Liver (tissue), 9 donors: ENCODE data around the gene CRBN. TPM values are rescaled to one million over a fixed set of nuclear protein-coding genes. Genes with fewer than 3 reads are reported as not detected.

Source experiments
- DNase-seq: peaks from one replicate; pipeline ENCODE4 v3.0.0-alpha.2; 2017; ENCODE audit warnings: low spot score
- H3K27ac ChIP-seq, 2 donors: one replicate each; pipeline ENCODE4 v1.7.0; 2013; ENCODE audit warnings: inconsistent platforms in 2 of 2, low read length in 2 of 2, control low read depth in 1 of 2, low read depth in 1 of 2, mild to moderate bottlenecking in 1 of 2
- H3K27me3 ChIP-seq, 4 donors: one replicate each; pipeline versions ENCODE4 v1.6.1 to v1.7.0; 2013; ENCODE audit warnings: low read length in 3 of 4, inconsistent platforms in 1 of 4, mild to moderate bottlenecking in 1 of 4, moderate library complexity in 1 of 4; ENCODE audit not compliant: control insufficient read depth in 4 of 4, insufficient read depth in 4 of 4
- H3K36me3 ChIP-seq, 4 donors: one replicate each; pipeline versions ENCODE4 v1.6.1 to v1.7.0; 2013; ENCODE audit warnings: low read length in 3 of 4, mild to moderate bottlenecking in 3 of 4, low read depth in 1 of 4, moderate library complexity in 1 of 4; ENCODE audit not compliant: control insufficient read depth in 4 of 4, insufficient read depth in 3 of 4
- H3K4me1 ChIP-seq, 4 donors: one replicate each; pipeline versions ENCODE4 v1.6.1 to v1.7.0; 2013; ENCODE audit warnings: low read length in 3 of 4, mild to moderate bottlenecking in 3 of 4, moderate library complexity in 1 of 4; ENCODE audit not compliant: control insufficient read depth in 4 of 4, insufficient read depth in 4 of 4
- H3K4me3 ChIP-seq, 3 donors: one replicate each; pipeline versions ENCODE4 v1.6.1 to v1.7.0; 2013; ENCODE audit warnings: low read length in 3 of 3, control low read depth in 1 of 3, low read depth in 1 of 3, mild to moderate bottlenecking in 1 of 3
- H3K9ac ChIP-seq, 2 donors: one replicate each; pipeline ENCODE4 v1.7.0; 2013; ENCODE audit warnings: low read length in 2 of 2, mild to moderate bottlenecking in 2 of 2, moderate library complexity in 2 of 2, control low read depth in 1 of 2, low read depth in 1 of 2
- H3K9me3 ChIP-seq, 4 donors: one replicate each; pipeline versions ENCODE4 v1.6.1 to v1.7.0; 2013; ENCODE audit warnings: low read length in 3 of 4; ENCODE audit not compliant: control insufficient read depth in 4 of 4
- EGR1 ChIP-seq, 2 donors: IDR thresholded peaks; 2 replicates each; pipeline ENCODE4 v1.6.1; 2016 to 2018; ENCODE audit warnings: antibody characterized with exemption in 2 of 2, low read depth in 2 of 2
- FOXA1 ChIP-seq: IDR thresholded peaks from 2 replicates; pipeline ENCODE4 v1.6.1; 2016; ENCODE audit warnings: antibody characterized with exemption
- GABPA ChIP-seq, 2 donors: IDR thresholded peaks in 1 of 2; conservative IDR thresholded peaks in 1 of 2; 2 replicates each; pipeline ENCODE4 v1.6.1; 2016; ENCODE audit warnings: antibody characterized with exemption in 2 of 2, mild to moderate bottlenecking in 1 of 2, moderate library complexity in 1 of 2
- HNF4A ChIP-seq, 2 donors: conservative IDR thresholded peaks; 2 replicates each; pipeline ENCODE4 v1.6.1; 2016; ENCODE audit warnings: antibody characterized with exemption in 2 of 2, mild to moderate bottlenecking in 2 of 2
- HNF4G ChIP-seq: IDR thresholded peaks from 2 replicates; pipeline ENCODE4 v1.6.1; 2016; ENCODE audit warnings: antibody characterized with exemption
- NR2F2 ChIP-seq: IDR thresholded peaks from 2 replicates; pipeline ENCODE4 v1.6.1; 2016; ENCODE audit warnings: antibody characterized with exemption
- RAD21 ChIP-seq, 2 donors: IDR thresholded peaks; 2 replicates each; pipeline ENCODE4 v1.6.1; 2016; ENCODE audit warnings: antibody characterized with exemption in 2 of 2, mild to moderate bottlenecking in 2 of 2
- RXRA ChIP-seq, 2 donors: IDR thresholded peaks; 2 replicates each; pipeline ENCODE4 v1.6.1; 2017 to 2018; ENCODE audit warnings: antibody characterized with exemption in 2 of 2, mild to moderate bottlenecking in 1 of 2
- TAF1 ChIP-seq: conservative IDR thresholded peaks from 2 replicates; pipeline ENCODE4 v1.6.1; 2016; ENCODE audit warnings: antibody characterized with exemption, mild to moderate bottlenecking
- YY1 ChIP-seq: IDR thresholded peaks from 2 replicates; pipeline ENCODE4 v1.6.1; 2016; ENCODE audit warnings: antibody characterized with exemption, mild to moderate bottlenecking
- WGBS: extraction: QIAGEN DNeasy Blood & Tissue Kit; methylation state at CpG from one replicate; pipeline ENCODE4 v1.1.7; 2013; 5-methylcytosine and 5-hydroxymethylcytosine counted together
- polyA plus RNA-seq, 2 donors: library from polyadenylated mRNA; stranded (reverse) in 1 of 2; unstranded in 1 of 2; fragments of 200-250 nt in 1 of 2; fragments of >200 nt in 1 of 2; fragmentation: Nextera tagmentation in 1 of 2; extraction: Ambion mirVana in 1 of 2; gene quantifications; one replicate each; pipeline versions ENCODE4 v1.2.1 to v1.2.3, GENCODE V29; 2013 to 2015
- total RNA-seq, 2 donors: library from RNA; depleted of rRNA; stranded (reverse); fragments of >200 nt; gene quantifications; one replicate each; pipeline ENCODE4 v1.2.3, GENCODE V29; 2014
- TF ChIP-seq, protein P1 (sequence below): IDR thresholded peaks from 2 replicates; pipeline ENCODE4 v1.6.1; 2016; ENCODE audit warnings: antibody characterized with exemption, mild to moderate bottlenecking
- TF ChIP-seq, protein P2 (sequence below): IDR thresholded peaks from 2 replicates; pipeline ENCODE4 v1.6.1; 2016; ENCODE audit warnings: antibody characterized with exemption
- TF ChIP-seq, protein P3 (sequence below): fragments of 150-350 bp; IDR thresholded peaks from 2 replicates; pipeline ENCODE4 v1.5.1; 2017; ENCODE audit warnings: improper control_type of control experiment, low read depth, low read length; ENCODE audit not compliant: missing input control
- TF ChIP-seq, protein P4 (sequence below): IDR thresholded peaks from 2 replicates; pipeline ENCODE4 v1.6.1; 2016; ENCODE audit warnings: antibody characterized with exemption
- TF ChIP-seq, protein P5 (sequence below): IDR thresholded peaks from 2 replicates; pipeline ENCODE4 v1.6.1; 2016; ENCODE audit warnings: antibody characterized with exemption
- donor health status: healthy.
- donor health status: healthy.
- donor health status: healthy.
- donor health status: healthy.
- donor health status: healthy.

CRBN gene
- total and polyA plus RNA-seq, 4 donors = 14.0 to 57.6 (median 29.4) TPM

DNA sequence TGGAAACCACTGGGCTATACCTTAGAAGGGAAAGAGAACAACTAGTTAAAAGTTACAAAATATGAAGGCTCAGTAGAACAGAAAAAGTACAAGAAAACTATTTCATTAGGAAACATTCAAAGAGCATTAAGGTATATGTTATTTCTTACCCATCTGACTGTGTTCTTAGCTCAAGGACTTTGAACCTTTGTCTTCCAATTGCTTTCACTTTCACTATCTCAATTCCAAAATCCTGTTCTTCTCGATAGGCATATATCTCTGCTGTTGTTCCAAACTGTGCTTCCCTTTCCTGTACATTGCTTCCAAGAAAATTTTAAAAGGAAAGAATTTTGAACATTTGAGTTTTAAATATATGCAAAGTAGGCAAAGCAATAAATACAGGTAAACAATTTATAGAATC lies 6.9 kb downstream of the CRBN start (continued):
- TF ChIP-seq, protein P1, sequence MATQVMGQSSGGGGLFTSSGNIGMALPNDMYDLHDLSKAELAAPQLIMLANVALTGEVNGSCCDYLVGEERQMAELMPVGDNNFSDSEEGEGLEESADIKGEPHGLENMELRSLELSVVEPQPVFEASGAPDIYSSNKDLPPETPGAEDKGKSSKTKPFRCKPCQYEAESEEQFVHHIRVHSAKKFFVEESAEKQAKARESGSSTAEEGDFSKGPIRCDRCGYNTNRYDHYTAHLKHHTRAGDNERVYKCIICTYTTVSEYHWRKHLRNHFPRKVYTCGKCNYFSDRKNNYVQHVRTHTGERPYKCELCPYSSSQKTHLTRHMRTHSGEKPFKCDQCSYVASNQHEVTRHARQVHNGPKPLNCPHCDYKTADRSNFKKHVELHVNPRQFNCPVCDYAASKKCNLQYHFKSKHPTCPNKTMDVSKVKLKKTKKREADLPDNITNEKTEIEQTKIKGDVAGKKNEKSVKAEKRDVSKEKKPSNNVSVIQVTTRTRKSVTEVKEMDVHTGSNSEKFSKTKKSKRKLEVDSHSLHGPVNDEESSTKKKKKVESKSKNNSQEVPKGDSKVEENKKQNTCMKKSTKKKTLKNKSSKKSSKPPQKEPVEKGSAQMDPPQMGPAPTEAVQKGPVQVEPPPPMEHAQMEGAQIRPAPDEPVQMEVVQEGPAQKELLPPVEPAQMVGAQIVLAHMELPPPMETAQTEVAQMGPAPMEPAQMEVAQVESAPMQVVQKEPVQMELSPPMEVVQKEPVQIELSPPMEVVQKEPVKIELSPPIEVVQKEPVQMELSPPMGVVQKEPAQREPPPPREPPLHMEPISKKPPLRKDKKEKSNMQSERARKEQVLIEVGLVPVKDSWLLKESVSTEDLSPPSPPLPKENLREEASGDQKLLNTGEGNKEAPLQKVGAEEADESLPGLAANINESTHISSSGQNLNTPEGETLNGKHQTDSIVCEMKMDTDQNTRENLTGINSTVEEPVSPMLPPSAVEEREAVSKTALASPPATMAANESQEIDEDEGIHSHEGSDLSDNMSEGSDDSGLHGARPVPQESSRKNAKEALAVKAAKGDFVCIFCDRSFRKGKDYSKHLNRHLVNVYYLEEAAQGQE = no peak
- TF ChIP-seq GABPA (IDR thresholded peaks at IDR 0.05 in 1 of 2, conservative IDR thresholded peaks at IDR 0.05 in 1 of 2) (no peak), HNF4G (peak; percentile 60), RXRA (IDR thresholded peaks at IDR 0.05) (no peak), EGR1 (IDR thresholded peaks at IDR 0.05; ENCODE audit: low read depth in 2 of 2) (no peak), YY1 (no peak), HNF4A (conservative IDR thresholded peaks at IDR 0.05) (peak; percentile 61 to 73), NR2F2 (no peak)
- TF ChIP-seq, protein P2, sequence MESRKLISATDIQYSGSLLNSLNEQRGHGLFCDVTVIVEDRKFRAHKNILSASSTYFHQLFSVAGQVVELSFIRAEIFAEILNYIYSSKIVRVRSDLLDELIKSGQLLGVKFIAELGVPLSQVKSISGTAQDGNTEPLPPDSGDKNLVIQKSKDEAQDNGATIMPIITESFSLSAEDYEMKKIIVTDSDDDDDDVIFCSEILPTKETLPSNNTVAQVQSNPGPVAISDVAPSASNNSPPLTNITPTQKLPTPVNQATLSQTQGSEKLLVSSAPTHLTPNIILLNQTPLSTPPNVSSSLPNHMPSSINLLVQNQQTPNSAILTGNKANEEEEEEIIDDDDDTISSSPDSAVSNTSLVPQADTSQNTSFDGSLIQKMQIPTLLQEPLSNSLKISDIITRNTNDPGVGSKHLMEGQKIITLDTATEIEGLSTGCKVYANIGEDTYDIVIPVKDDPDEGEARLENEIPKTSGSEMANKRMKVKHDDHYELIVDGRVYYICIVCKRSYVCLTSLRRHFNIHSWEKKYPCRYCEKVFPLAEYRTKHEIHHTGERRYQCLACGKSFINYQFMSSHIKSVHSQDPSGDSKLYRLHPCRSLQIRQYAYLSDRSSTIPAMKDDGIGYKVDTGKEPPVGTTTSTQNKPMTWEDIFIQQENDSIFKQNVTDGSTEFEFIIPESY = no peak

DNA sequence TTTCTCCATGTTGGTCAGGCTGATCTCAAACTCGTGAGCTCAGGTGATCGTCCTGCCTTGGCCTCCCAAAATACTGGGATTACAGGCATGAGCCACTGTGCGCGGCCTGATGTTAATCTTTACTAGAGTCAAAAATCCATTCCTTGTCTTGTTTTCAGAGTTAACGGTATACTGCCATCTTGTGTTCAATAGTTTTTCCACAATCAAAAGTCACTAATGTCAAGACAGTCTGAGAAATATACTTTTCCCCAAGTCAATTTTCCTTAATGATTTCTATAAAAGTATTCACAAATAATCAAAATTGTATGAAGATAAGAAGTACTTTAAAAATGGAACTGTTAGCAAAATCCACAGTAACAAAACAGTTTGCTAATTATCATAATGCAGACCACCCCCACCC lies 8.5 kb downstream of the CRBN start:
- Histone ChIP-seq H3K36me3 (peaks cover 10 to 54% (median 39%) of the 10 kb centered on the region in 4 donors), H3K9ac (no peak overlapping the region), H3K27me3 (no peaks in the 10 kb centered on the region), H3K27ac (no peak overlapping the region), H3K4me1 (peaks cover 0 to 23% (median 20%) of the 10 kb centered on the region in 4 donors), H3K9me3 (no peaks in the 10 kb centered on the region), H3K4me3 (no peak overlapping the region)
- DNase-seq = no peak
- WGBS = 61% methylated on average over 5 of the region's 5 CpGs
- peak; percentile 47 to 68 for TF ChIP-seq RAD21 (IDR thresholded peaks at IDR 0.05)
- TF ChIP-seq HNF4G = no peak

DNA sequence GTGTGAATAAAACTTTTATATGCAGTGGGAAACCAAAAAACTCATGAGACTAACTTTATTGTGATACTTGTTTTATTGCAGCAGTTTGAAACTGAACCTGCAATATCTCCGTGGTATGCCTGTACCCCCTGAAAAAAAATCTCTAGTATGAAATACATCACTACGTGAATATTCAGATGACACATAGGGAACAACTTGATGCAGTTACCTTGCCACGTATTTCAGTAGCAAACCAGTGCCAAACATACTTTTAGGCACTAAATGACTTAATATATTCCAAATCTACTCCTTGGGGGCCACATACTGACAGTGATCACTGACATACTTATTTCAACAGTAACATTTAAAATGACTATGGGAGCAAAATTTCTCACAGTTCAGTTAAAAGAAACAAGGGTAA lies 13.8 kb downstream of the CRBN start:
- Histone ChIP-seq H3K4me1 (no peaks in the 10 kb centered on the region), H3K4me3 (no peak overlapping the region), H3K9ac (no peak overlapping the region), H3K9me3 (no peaks in the 10 kb centered on the region), H3K27me3 (no peaks in the 10 kb centered on the region), H3K27ac (no peak overlapping the region), H3K36me3 (peaks cover 5 to 74% (median 56%) of the 10 kb centered on the region in 4 donors)
- WGBS = 97% methylated on average over 3 of the region's 3 CpGs
- no peak for DNase-seq
- TF ChIP-seq RXRA (IDR thresholded peaks at IDR 0.05) (no peak), YY1 (no peak), FOXA1 (no peak), TAF1 (no peak), RAD21 (IDR thresholded peaks at IDR 0.05) (no peak), GABPA (IDR thresholded peaks at IDR 0.05 in 1 of 2, conservative IDR thresholded peaks at IDR 0.05 in 1 of 2) (no peak), HNF4A (conservative IDR thresholded peaks at IDR 0.05) (no peak)
- TF ChIP-seq, protein P3, sequence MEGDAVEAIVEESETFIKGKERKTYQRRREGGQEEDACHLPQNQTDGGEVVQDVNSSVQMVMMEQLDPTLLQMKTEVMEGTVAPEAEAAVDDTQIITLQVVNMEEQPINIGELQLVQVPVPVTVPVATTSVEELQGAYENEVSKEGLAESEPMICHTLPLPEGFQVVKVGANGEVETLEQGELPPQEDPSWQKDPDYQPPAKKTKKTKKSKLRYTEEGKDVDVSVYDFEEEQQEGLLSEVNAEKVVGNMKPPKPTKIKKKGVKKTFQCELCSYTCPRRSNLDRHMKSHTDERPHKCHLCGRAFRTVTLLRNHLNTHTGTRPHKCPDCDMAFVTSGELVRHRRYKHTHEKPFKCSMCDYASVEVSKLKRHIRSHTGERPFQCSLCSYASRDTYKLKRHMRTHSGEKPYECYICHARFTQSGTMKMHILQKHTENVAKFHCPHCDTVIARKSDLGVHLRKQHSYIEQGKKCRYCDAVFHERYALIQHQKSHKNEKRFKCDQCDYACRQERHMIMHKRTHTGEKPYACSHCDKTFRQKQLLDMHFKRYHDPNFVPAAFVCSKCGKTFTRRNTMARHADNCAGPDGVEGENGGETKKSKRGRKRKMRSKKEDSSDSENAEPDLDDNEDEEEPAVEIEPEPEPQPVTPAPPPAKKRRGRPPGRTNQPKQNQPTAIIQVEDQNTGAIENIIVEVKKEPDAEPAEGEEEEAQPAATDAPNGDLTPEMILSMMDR = no peak
- TF ChIP-seq, protein P4, sequence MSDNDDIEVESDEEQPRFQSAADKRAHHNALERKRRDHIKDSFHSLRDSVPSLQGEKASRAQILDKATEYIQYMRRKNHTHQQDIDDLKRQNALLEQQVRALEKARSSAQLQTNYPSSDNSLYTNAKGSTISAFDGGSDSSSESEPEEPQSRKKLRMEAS = no peak
- TF ChIP-seq, protein P5, sequence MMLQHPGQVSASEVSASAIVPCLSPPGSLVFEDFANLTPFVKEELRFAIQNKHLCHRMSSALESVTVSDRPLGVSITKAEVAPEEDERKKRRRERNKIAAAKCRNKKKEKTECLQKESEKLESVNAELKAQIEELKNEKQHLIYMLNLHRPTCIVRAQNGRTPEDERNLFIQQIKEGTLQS = no peak
- TF ChIP-seq, protein P1 = no peak
- TF ChIP-seq, protein P2 = no peak
